Liver (tissue), 9 donors: ENCODE results near the gene AGR2. TPM values are rescaled to one million over a fixed set of nuclear protein-coding genes. Genes with fewer than 3 reads are reported as not detected.

Experiments used
- DNase-seq: peaks from one replicate; pipeline ENCODE4 v3.0.0-alpha.2; 2017; ENCODE audit warnings: low spot score
- H3K27ac ChIP-seq, 2 donors: one replicate each; pipeline ENCODE4 v1.7.0; 2013; ENCODE audit warnings: inconsistent platforms in 2 of 2, low read length in 2 of 2, control low read depth in 1 of 2, low read depth in 1 of 2, mild to moderate bottlenecking in 1 of 2
- H3K27me3 ChIP-seq, 4 donors: one replicate each; pipeline versions ENCODE4 v1.6.1 to v1.7.0; 2013; ENCODE audit warnings: low read length in 3 of 4, inconsistent platforms in 1 of 4, mild to moderate bottlenecking in 1 of 4, moderate library complexity in 1 of 4; ENCODE audit not compliant: control insufficient read depth in 4 of 4, insufficient read depth in 4 of 4
- H3K36me3 ChIP-seq, 4 donors: one replicate each; pipeline versions ENCODE4 v1.6.1 to v1.7.0; 2013; ENCODE audit warnings: low read length in 3 of 4, mild to moderate bottlenecking in 3 of 4, low read depth in 1 of 4, moderate library complexity in 1 of 4; ENCODE audit not compliant: control insufficient read depth in 4 of 4, insufficient read depth in 3 of 4
- H3K4me1 ChIP-seq, 4 donors: one replicate each; pipeline versions ENCODE4 v1.6.1 to v1.7.0; 2013; ENCODE audit warnings: low read length in 3 of 4, mild to moderate bottlenecking in 3 of 4, moderate library complexity in 1 of 4; ENCODE audit not compliant: control insufficient read depth in 4 of 4, insufficient read depth in 4 of 4
- H3K4me3 ChIP-seq, 3 donors: one replicate each; pipeline versions ENCODE4 v1.6.1 to v1.7.0; 2013; ENCODE audit warnings: low read length in 3 of 3, control low read depth in 1 of 3, low read depth in 1 of 3, mild to moderate bottlenecking in 1 of 3
- H3K9ac ChIP-seq, 2 donors: one replicate each; pipeline ENCODE4 v1.7.0; 2013; ENCODE audit warnings: low read length in 2 of 2, mild to moderate bottlenecking in 2 of 2, moderate library complexity in 2 of 2, control low read depth in 1 of 2, low read depth in 1 of 2
- H3K9me3 ChIP-seq, 4 donors: one replicate each; pipeline versions ENCODE4 v1.6.1 to v1.7.0; 2013; ENCODE audit warnings: low read length in 3 of 4; ENCODE audit not compliant: control insufficient read depth in 4 of 4
- EGR1 ChIP-seq, 2 donors: IDR thresholded peaks; 2 replicates each; pipeline ENCODE4 v1.6.1; 2016 to 2018; ENCODE audit warnings: antibody characterized with exemption in 2 of 2, low read depth in 2 of 2
- FOXA1 ChIP-seq: IDR thresholded peaks from 2 replicates; pipeline ENCODE4 v1.6.1; 2016; ENCODE audit warnings: antibody characterized with exemption
- GABPA ChIP-seq, 2 donors: IDR thresholded peaks in 1 of 2; conservative IDR thresholded peaks in 1 of 2; 2 replicates each; pipeline ENCODE4 v1.6.1; 2016; ENCODE audit warnings: antibody characterized with exemption in 2 of 2, mild to moderate bottlenecking in 1 of 2, moderate library complexity in 1 of 2
- HNF4A ChIP-seq, 2 donors: conservative IDR thresholded peaks; 2 replicates each; pipeline ENCODE4 v1.6.1; 2016; ENCODE audit warnings: antibody characterized with exemption in 2 of 2, mild to moderate bottlenecking in 2 of 2
- HNF4G ChIP-seq: IDR thresholded peaks from 2 replicates; pipeline ENCODE4 v1.6.1; 2016; ENCODE audit warnings: antibody characterized with exemption
- JUND ChIP-seq, 2 donors: IDR thresholded peaks; 2 replicates each; pipeline ENCODE4 v1.6.1; 2016; ENCODE audit warnings: antibody characterized with exemption in 2 of 2
- NR2F2 ChIP-seq: IDR thresholded peaks from 2 replicates; pipeline ENCODE4 v1.6.1; 2016; ENCODE audit warnings: antibody characterized with exemption
- RAD21 ChIP-seq, 2 donors: IDR thresholded peaks; 2 replicates each; pipeline ENCODE4 v1.6.1; 2016; ENCODE audit warnings: antibody characterized with exemption in 2 of 2, mild to moderate bottlenecking in 2 of 2
- RXRA ChIP-seq, 2 donors: IDR thresholded peaks; 2 replicates each; pipeline ENCODE4 v1.6.1; 2017 to 2018; ENCODE audit warnings: antibody characterized with exemption in 2 of 2, mild to moderate bottlenecking in 1 of 2
- SP1 ChIP-seq: IDR thresholded peaks from 2 replicates; pipeline ENCODE4 v1.6.1; 2018; ENCODE audit warnings: antibody characterized with exemption, mild to moderate bottlenecking
- TAF1 ChIP-seq: conservative IDR thresholded peaks from 2 replicates; pipeline ENCODE4 v1.6.1; 2016; ENCODE audit warnings: antibody characterized with exemption, mild to moderate bottlenecking
- YY1 ChIP-seq: IDR thresholded peaks from 2 replicates; pipeline ENCODE4 v1.6.1; 2016; ENCODE audit warnings: antibody characterized with exemption, mild to moderate bottlenecking
- WGBS: extraction: QIAGEN DNeasy Blood & Tissue Kit; methylation state at CpG from one replicate; pipeline ENCODE4 v1.1.7; 2013; 5-methylcytosine and 5-hydroxymethylcytosine counted together
- polyA plus RNA-seq, 2 donors: library from polyadenylated mRNA; stranded (reverse) in 1 of 2; unstranded in 1 of 2; fragments of 200-250 nt in 1 of 2; fragments of >200 nt in 1 of 2; fragmentation: Nextera tagmentation in 1 of 2; extraction: Ambion mirVana in 1 of 2; gene quantifications; one replicate each; pipeline versions ENCODE4 v1.2.1 to v1.2.3, GENCODE V29; 2013 to 2015
- total RNA-seq, 2 donors: library from RNA; depleted of rRNA; stranded (reverse); fragments of >200 nt; gene quantifications; one replicate each; pipeline ENCODE4 v1.2.3, GENCODE V29; 2014
- TF ChIP-seq, protein P1 (sequence below): fragments of 150-350 bp; IDR thresholded peaks from 2 replicates; pipeline ENCODE4 v1.5.1; 2017; ENCODE audit warnings: improper control_type of control experiment, low read depth, low read length; ENCODE audit not compliant: missing input control
- TF ChIP-seq, protein P2 (sequence below): IDR thresholded peaks from 2 replicates; pipeline ENCODE4 v1.6.1; 2016; ENCODE audit warnings: antibody characterized with exemption
- TF ChIP-seq, protein P3 (sequence below): IDR thresholded peaks from 2 replicates; pipeline ENCODE4 v1.6.1; 2016; ENCODE audit warnings: antibody characterized with exemption
- TF ChIP-seq, protein P4 (sequence below): IDR thresholded peaks from 2 replicates; pipeline ENCODE4 v1.6.1; 2016; ENCODE audit warnings: antibody characterized with exemption, mild to moderate bottlenecking
- donor health status: healthy.
- donor health status: healthy.
- donor health status: healthy.
- donor health status: healthy.
- donor health status: healthy.

Gene AGR2
- total and polyA plus RNA-seq, 4 donors, result 0.37 to 0.45 TPM; not detected in 2

DNA sequence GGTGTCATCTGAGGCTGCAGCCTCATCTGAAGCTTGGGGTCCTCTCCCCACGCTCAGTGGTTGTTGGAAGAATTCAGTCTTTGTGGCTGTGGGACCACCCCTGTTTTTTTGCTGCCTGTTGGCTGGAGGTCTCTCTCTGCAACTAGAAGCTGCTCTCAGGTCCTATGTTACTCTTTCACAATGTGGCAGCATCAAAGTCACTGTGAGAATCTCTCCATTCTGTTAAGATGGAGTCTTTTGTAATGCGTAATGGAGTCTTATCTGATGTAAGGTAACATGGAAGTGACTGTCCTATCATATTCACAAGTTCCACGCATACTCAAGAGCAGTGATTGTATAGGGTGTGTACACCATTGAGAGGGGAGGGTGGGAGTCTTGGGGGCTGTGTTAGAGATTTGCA, 26.3 kb downstream of the AGR2 start:
- 96% methylated on average over 3 of the region's 3 CpGs for WGBS
- Histone ChIP-seq H3K9ac (no peak overlapping the region), H3K36me3 (no peaks in the 10 kb centered on the region), H3K27ac (no peak overlapping the region), H3K27me3 (no peaks in the 10 kb centered on the region), H3K4me3 (no peak overlapping the region), H3K9me3 (no peaks in the 10 kb centered on the region), H3K4me1 (no peaks in the 10 kb centered on the region)
- DNase-seq, result no peak
- TF ChIP-seq GABPA (IDR thresholded peaks at IDR 0.05 in 1 of 2, conservative IDR thresholded peaks at IDR 0.05 in 1 of 2), result no peak
- no peak for TF ChIP-seq TAF1
- no peak for TF ChIP-seq FOXA1
- TF ChIP-seq YY1, result no peak
- TF ChIP-seq HNF4A (conservative IDR thresholded peaks at IDR 0.05), result no peak
- no peak for TF ChIP-seq NR2F2
- no peak for TF ChIP-seq SP1
- TF ChIP-seq, protein P1, sequence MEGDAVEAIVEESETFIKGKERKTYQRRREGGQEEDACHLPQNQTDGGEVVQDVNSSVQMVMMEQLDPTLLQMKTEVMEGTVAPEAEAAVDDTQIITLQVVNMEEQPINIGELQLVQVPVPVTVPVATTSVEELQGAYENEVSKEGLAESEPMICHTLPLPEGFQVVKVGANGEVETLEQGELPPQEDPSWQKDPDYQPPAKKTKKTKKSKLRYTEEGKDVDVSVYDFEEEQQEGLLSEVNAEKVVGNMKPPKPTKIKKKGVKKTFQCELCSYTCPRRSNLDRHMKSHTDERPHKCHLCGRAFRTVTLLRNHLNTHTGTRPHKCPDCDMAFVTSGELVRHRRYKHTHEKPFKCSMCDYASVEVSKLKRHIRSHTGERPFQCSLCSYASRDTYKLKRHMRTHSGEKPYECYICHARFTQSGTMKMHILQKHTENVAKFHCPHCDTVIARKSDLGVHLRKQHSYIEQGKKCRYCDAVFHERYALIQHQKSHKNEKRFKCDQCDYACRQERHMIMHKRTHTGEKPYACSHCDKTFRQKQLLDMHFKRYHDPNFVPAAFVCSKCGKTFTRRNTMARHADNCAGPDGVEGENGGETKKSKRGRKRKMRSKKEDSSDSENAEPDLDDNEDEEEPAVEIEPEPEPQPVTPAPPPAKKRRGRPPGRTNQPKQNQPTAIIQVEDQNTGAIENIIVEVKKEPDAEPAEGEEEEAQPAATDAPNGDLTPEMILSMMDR, result no peak
- no peak for TF ChIP-seq EGR1 (IDR thresholded peaks at IDR 0.05; ENCODE audit: low read depth in 2 of 2)
- TF ChIP-seq, protein P2, sequence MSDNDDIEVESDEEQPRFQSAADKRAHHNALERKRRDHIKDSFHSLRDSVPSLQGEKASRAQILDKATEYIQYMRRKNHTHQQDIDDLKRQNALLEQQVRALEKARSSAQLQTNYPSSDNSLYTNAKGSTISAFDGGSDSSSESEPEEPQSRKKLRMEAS, result no peak
- no peak for TF ChIP-seq RXRA (IDR thresholded peaks at IDR 0.05)
- no peak for TF ChIP-seq JUND (IDR thresholded peaks at IDR 0.05)
- TF ChIP-seq, protein P3, sequence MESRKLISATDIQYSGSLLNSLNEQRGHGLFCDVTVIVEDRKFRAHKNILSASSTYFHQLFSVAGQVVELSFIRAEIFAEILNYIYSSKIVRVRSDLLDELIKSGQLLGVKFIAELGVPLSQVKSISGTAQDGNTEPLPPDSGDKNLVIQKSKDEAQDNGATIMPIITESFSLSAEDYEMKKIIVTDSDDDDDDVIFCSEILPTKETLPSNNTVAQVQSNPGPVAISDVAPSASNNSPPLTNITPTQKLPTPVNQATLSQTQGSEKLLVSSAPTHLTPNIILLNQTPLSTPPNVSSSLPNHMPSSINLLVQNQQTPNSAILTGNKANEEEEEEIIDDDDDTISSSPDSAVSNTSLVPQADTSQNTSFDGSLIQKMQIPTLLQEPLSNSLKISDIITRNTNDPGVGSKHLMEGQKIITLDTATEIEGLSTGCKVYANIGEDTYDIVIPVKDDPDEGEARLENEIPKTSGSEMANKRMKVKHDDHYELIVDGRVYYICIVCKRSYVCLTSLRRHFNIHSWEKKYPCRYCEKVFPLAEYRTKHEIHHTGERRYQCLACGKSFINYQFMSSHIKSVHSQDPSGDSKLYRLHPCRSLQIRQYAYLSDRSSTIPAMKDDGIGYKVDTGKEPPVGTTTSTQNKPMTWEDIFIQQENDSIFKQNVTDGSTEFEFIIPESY, result no peak
- TF ChIP-seq RAD21 (IDR thresholded peaks at IDR 0.05), result no peak
- no peak for TF ChIP-seq HNF4G
- TF ChIP-seq, protein P4, sequence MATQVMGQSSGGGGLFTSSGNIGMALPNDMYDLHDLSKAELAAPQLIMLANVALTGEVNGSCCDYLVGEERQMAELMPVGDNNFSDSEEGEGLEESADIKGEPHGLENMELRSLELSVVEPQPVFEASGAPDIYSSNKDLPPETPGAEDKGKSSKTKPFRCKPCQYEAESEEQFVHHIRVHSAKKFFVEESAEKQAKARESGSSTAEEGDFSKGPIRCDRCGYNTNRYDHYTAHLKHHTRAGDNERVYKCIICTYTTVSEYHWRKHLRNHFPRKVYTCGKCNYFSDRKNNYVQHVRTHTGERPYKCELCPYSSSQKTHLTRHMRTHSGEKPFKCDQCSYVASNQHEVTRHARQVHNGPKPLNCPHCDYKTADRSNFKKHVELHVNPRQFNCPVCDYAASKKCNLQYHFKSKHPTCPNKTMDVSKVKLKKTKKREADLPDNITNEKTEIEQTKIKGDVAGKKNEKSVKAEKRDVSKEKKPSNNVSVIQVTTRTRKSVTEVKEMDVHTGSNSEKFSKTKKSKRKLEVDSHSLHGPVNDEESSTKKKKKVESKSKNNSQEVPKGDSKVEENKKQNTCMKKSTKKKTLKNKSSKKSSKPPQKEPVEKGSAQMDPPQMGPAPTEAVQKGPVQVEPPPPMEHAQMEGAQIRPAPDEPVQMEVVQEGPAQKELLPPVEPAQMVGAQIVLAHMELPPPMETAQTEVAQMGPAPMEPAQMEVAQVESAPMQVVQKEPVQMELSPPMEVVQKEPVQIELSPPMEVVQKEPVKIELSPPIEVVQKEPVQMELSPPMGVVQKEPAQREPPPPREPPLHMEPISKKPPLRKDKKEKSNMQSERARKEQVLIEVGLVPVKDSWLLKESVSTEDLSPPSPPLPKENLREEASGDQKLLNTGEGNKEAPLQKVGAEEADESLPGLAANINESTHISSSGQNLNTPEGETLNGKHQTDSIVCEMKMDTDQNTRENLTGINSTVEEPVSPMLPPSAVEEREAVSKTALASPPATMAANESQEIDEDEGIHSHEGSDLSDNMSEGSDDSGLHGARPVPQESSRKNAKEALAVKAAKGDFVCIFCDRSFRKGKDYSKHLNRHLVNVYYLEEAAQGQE, result no peak

DNA sequence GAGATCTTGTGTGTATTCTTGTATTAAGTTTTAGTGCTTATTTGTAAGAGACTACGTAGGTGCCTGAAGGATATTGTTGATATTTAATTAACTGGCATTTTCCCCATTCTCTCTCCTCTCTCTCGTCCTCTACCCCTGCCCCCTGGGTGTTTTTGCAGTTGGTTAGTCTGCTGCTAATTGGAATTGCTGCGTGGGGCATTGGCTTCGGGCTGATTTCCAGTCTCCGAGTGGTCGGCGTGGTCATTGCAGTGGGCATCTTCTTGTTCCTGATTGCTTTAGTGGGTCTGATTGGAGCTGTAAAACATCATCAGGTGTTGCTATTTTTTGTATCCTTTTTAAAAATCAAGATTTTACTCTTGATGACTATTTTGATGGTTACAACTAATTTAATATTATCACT, 28.7 kb downstream of the AGR2 start:
- Histone ChIP-seq H3K4me3 (no peak overlapping the region), H3K9me3 (no peaks in the 10 kb centered on the region), H3K9ac (no peak overlapping the region), H3K36me3 (no peaks in the 10 kb centered on the region), H3K4me1 (peaks cover 0 to 1% (median 0%) of the 10 kb centered on the region in 4 donors), H3K27me3 (no peaks in the 10 kb centered on the region), H3K27ac (no peak overlapping the region)
- no peak for DNase-seq
- TF ChIP-seq FOXA1 (no peak), TAF1 (no peak), SP1 (no peak), YY1 (no peak)
- WGBS, result 93% methylated on average over 7 of the region's 7 CpGs
